Colonic mucosa (tissue), 4 donors: Measurements from ENCODE around the gene UNC45A. TPM values are rescaled to one million over a fixed set of nuclear protein-coding genes. Genes with fewer than 3 reads are reported as not detected.
A peak's percentile ranks its signal among the peaks of the same experiment; 100 is the strongest.

Experiments used
- DNase-seq: peaks from one replicate; pipeline ENCODE4 v3.0.0-alpha.2; 2020
- H3K27ac ChIP-seq: fragments of 200-600 bp; one replicate; pipeline ENCODE4 v1.8.0; 2021
- H3K27me3 ChIP-seq: fragments of 200-600 bp; one replicate; pipeline ENCODE4 v1.8.0; 2021
- H3K36me3 ChIP-seq: fragments of 200-600 bp; one replicate; pipeline ENCODE4 v1.8.0; 2021
- H3K4me1 ChIP-seq: fragments of 200-600 bp; one replicate; pipeline ENCODE4 v1.8.0; 2021; ENCODE audit warnings: mild to moderate bottlenecking
- H3K4me3 ChIP-seq: fragments of 200-600 bp; one replicate; pipeline ENCODE4 v1.8.0; 2021
- H3K9ac ChIP-seq, 2 donors: one replicate each; pipeline ENCODE4 v1.7.0; 2013; ENCODE audit warnings: control low read depth in 2 of 2, low read depth in 2 of 2, low read length in 2 of 2
- H3K9me3 ChIP-seq: fragments of 200-600 bp; one replicate; pipeline ENCODE4 v1.8.0; 2021
- CTCF ChIP-seq: fragments of 200-600 bp; IDR thresholded peaks from one replicate; pipeline ENCODE4 v1.8.0; 2022; ENCODE audit warnings: antibody characterized with exemption, mild to moderate bottlenecking
- intact Hi-C: fragments of 100-400 bp; cut with DNase I; formaldehyde crosslinking; loops from one replicate; pipeline ENCODE4 v1.14.1; 2022
- total RNA-seq, 2 donors: library from RNA; stranded (reverse); fragmentation: NEBNext Ultra II Directional in 1 of 2; extraction: Animal tissue kit (Norgen Biotek cat#: 25700) in 1 of 2; gene quantifications; one replicate each; pipeline ENCODE4 v1.2.1, GENCODE V29; 2021
- donor health status: healthy.
- donor health status: DM: no; HTN: no; CAD: no.
- donor health status: DM: no; HTN: no; CAD: no.

UNC45A gene
- total RNA-seq, 2 donors from 2014 or later: 60.7 to 74.5 TPM

GRCh38 chr15:90957031-90957790 is 22.1 kb downstream of the UNC45A start:
- H3K9ac ChIP-seq: peak overlapping the region; percentile 48 to 74
- no peak overlapping the region for H3K27ac ChIP-seq
- H3K4me3 ChIP-seq: peak overlapping the region; percentile 85
- TF ChIP-seq CTCF: no peak
- no peaks in the 10 kb centered on the region for H3K9me3 ChIP-seq
- DNase-seq: no peak
- intact Hi-C loops: loop anchor here (5.0 to 10.0 kb wide), 2 partner anchors 75 to 318 kb away; no protein-coding TSS in a partner anchor
- H3K36me3 ChIP-seq: no peaks in the 10 kb centered on the region
- H3K4me1 ChIP-seq: peaks cover 21% of the 10 kb centered on the region
- H3K27me3 ChIP-seq: no peaks in the 10 kb centered on the region

- peak overlapping the region; percentile 48 to 74 for H3K9ac ChIP-seq
- H3K9me3 ChIP-seq: no peaks in the 10 kb centered on the region
- intact Hi-C loops: loop anchor here (5.0 to 10.0 kb wide), 2 partner anchors 75 to 317 kb away; no protein-coding TSS in a partner anchor
- no peaks in the 10 kb centered on the region for H3K36me3 ChIP-seq
- TF ChIP-seq CTCF: no peak
- no peak for DNase-seq
- peaks cover 21% of the 10 kb centered on the region for H3K4me1 ChIP-seq
- peak overlapping the region; percentile 85 for H3K4me3 ChIP-seq
- no peak overlapping the region for H3K27ac ChIP-seq
- H3K27me3 ChIP-seq: no peaks in the 10 kb centered on the region
Measured at GRCh38 chr15:90957791-90958190, 22.7 kb downstream of the UNC45A start.

GRCh38 chr15:90959028-90959595 is 24.0 kb downstream of the UNC45A start:
- Histone ChIP-seq H3K36me3 (no peaks in the 10 kb centered on the region), H3K4me1 (peaks cover 21% of the 10 kb centered on the region), H3K27me3 (no peaks in the 10 kb centered on the region), H3K9me3 (no peaks in the 10 kb centered on the region), H3K27ac (no peak overlapping the region), H3K4me3 (no peak overlapping the region), H3K9ac (no peak overlapping the region)
- intact Hi-C loops: loop anchor here (5.0 to 10.0 kb wide), 2 partner anchors 73 to 316 kb away; no protein-coding TSS in a partner anchor
- TF ChIP-seq CTCF: no peak
- DNase-seq: no peak

GRCh38 chr15:90959894-90960293 is 24.8 kb downstream of the UNC45A start:
- Histone ChIP-seq H3K9ac (no peak overlapping the region), H3K9me3 (no peaks in the 10 kb centered on the region), H3K36me3 (no peaks in the 10 kb centered on the region), H3K4me1 (peaks cover 18% of the 10 kb centered on the region), H3K4me3 (no peak overlapping the region), H3K27me3 (no peaks in the 10 kb centered on the region), H3K27ac (no peak overlapping the region)
- intact Hi-C loops: loop anchor here (5.0 to 10.0 kb wide), 2 partner anchors 72 to 315 kb away; no protein-coding TSS in a partner anchor
- DNase-seq: no peak
- TF ChIP-seq CTCF: no peak

GRCh38 chr15:90960298-90961091 is 25.4 kb downstream of the UNC45A start:
- no peaks in the 10 kb centered on the region for H3K9me3 ChIP-seq
- no peaks in the 10 kb centered on the region for H3K27me3 ChIP-seq
- no peak overlapping the region for H3K4me3 ChIP-seq
- H3K4me1 ChIP-seq: peaks cover 16% of the 10 kb centered on the region
- no peak overlapping the region for H3K27ac ChIP-seq
- no peak for DNase-seq
- intact Hi-C loops: no loop called here
- H3K9ac ChIP-seq: no peak overlapping the region
- H3K36me3 ChIP-seq: no peaks in the 10 kb centered on the region
- no peak for TF ChIP-seq CTCF
